Measurements from ENCODE around the gene MUL1. TPM values are rescaled to one million over a fixed set of nuclear protein-coding genes. Genes with fewer than 3 reads are reported as not detected.

Gene MUL1
- total and polyA plus RNA-seq, 2 of the 4 experiments (the other 2 are of a cell fraction), result 20.7 to 21.1 TPM

DNA sequence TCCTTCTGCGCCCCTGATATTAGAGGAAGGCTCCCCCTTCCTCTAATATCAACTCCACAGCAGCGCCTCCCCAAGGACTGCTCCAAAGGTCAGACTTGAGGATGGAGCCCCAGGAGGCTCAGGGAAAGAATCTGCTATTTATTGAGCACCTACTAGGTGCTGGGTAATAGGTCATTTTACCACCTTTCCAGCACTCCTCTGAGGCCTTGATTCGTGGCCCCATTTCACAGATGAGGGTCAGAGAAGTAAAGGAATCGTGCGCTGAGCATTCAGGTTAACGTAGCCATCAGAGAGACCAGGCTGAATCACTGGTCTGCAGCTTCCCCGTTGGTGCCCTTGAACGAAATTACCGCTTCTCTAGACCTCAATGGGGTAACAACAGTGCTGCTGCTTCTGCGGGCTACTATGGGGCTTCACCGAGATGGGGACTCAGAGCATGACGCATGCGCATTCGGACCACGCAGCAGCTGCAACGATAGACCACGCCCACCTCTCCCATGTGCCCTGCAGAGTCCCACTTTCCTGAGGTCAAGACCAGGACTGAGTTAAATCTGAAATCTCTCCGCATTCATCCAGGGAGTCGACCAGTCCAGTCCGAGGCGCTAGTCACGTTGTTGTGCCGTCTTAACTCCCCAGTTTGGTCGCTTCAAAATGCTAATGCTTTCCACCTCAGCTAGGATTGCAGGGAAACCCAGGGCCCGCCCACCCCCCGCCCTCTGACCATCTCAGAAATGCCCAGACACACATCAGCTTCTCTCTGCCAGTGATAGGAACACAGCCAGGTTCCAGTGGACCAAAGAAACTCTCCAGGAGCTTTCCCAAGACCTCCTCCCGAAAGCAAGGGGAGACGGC, 34.9 kb downstream of the MUL1 start (continued):
- no peak for TF ChIP-seq RAD21 (IDR thresholded peaks at IDR 0.05; ENCODE audit: low read length)
- TF ChIP-seq CEBPB (IDR thresholded peaks at IDR 0.05; ENCODE audit: low read depth, low read length), result no peak

DNA sequence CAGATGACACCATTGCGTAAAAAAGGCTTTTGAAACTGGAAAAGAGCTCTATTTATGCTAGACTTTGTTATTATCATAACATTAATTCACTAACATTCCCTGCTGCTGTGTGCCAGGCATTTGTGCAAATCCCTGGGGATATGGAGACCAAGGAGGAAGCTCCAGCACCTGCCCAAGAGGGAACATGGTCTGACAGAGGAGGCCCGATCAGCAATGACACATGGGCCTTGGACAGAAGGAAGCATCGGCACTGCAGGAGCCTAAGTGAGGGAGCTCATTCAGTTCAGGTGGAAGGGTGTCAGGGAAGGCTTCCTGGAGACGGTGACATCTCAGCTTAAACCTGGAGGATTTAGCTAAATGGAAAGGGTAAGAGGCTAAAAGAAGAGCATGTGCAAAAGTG, 35.8 kb downstream of the MUL1 start:
- no peak overlapping the region for H2BK120ac ChIP-seq (ENCODE audit: low read depth, low read length)
- TF ChIP-seq RAD21 (IDR thresholded peaks at IDR 0.05; ENCODE audit: low read length), result no peak
- TF ChIP-seq SMC3 (IDR thresholded peaks at IDR 0.05; ENCODE audit: low read depth, low read length), result no peak
- TF ChIP-seq, protein P1, sequence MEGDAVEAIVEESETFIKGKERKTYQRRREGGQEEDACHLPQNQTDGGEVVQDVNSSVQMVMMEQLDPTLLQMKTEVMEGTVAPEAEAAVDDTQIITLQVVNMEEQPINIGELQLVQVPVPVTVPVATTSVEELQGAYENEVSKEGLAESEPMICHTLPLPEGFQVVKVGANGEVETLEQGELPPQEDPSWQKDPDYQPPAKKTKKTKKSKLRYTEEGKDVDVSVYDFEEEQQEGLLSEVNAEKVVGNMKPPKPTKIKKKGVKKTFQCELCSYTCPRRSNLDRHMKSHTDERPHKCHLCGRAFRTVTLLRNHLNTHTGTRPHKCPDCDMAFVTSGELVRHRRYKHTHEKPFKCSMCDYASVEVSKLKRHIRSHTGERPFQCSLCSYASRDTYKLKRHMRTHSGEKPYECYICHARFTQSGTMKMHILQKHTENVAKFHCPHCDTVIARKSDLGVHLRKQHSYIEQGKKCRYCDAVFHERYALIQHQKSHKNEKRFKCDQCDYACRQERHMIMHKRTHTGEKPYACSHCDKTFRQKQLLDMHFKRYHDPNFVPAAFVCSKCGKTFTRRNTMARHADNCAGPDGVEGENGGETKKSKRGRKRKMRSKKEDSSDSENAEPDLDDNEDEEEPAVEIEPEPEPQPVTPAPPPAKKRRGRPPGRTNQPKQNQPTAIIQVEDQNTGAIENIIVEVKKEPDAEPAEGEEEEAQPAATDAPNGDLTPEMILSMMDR (conservative IDR thresholded peaks at IDR 0.05; ENCODE audit: low read depth, low read length), result no peak
- no peak for TF ChIP-seq MAZ (IDR thresholded peaks at IDR 0.05; ENCODE audit: borderline replicate concordance, low read depth, low read length)
- TF ChIP-seq CEBPB (IDR thresholded peaks at IDR 0.05; ENCODE audit: low read depth, low read length), result no peak

More for the DNA sequence above, 35.8 kb downstream of the MUL1 start:
- Histone ChIP-seq H2AK5ac (ENCODE audit: low read depth, low read length) (no peak overlapping the region), H3K27me3 (ENCODE audit: control insufficient read depth, insufficient read depth, low read length) (peaks cover 15% of the 10 kb centered on the region), H4K20me1 (ENCODE audit: insufficient read depth, low read length) (no peaks in the 10 kb centered on the region), H3K27ac (ENCODE audit: insufficient read depth, low read length) (no peak overlapping the region), H3K18ac (ENCODE audit: low read depth, low read length) (no peak overlapping the region), H3K9me3 (ENCODE audit: control insufficient read depth, insufficient read depth, low read length) (no peaks in the 10 kb centered on the region), H2AK9ac (replicated peaks; ENCODE audit: low read depth, low read length, poor library complexity) (no peak overlapping the region), H3K14ac (replicated peaks; ENCODE audit: low read depth, low read length) (no peak overlapping the region), H2BK15ac (ENCODE audit: low read depth, low read length) (no peak overlapping the region), H4K8ac (ENCODE audit: low read depth in 2 of 2, low read length in 2 of 2) (no peak overlapping the region), H3K36me3 (ENCODE audit: control insufficient read depth, insufficient read depth, low read length) (no peaks in the 10 kb centered on the region), H3K9ac (ENCODE audit: low read depth, low read length) (no peak overlapping the region), H3K4me2 (ENCODE audit: low read depth, low read length) (no peak overlapping the region), H3K4ac (ENCODE audit: low read depth, low read length) (0 out of 2 replicates have a peak overlapping the region, but pooled peaks have one; percentile 6), H3K56ac (ENCODE audit: extremely low read depth, insufficient read depth, low read length) (no peak overlapping the region), H3K9me1 (ENCODE audit: insufficient read depth, low read length) (peaks cover 9% of the 10 kb centered on the region), H3K79me1 (ENCODE audit: low read depth in 1 of 2, low read length in 2 of 2) (peaks cover under 1 to 10% of the 10 kb centered on the region in 2 experiments; a peak in 2 of 4 replicates), H3K23ac (ENCODE audit: low read depth, low read length) (no peak overlapping the region), H2BK20ac (ENCODE audit: low read depth, low read length) (no peak overlapping the region), H4K5ac (ENCODE audit: low read depth, low read length) (no peak overlapping the region), H3K4me3 (ENCODE audit: insufficient read depth, low read depth, low read length) (no peak overlapping the region), H4K91ac (ENCODE audit: insufficient read depth, low read depth, low read length) (no peak overlapping the region), H2AFZ (replicated peaks; ENCODE audit: low read length, poor library complexity) (no peak overlapping the region), H2BK5ac (ENCODE audit: low read depth, low read length, poor library complexity, severe bottlenecking) (no peak overlapping the region), H3K4me1 (ENCODE audit: control insufficient read depth, insufficient read depth, low read length) (peaks cover 3% of the 10 kb centered on the region; the same call in 1 of the 2 replicates)
- ATAC-seq (ENCODE audit: low read depth) (no peak), DNase-seq (no peak)
- POLR2A ChIA-PET (ENCODE audit: unreplicated experiment), result no interaction called here
- dilution Hi-C loops (cut with HindIII; ENCODE audit: low sequenced_read_pairs, unreplicated experiment) (no loop called here), in situ Hi-C loops (cut with MboI; ENCODE audit: low sequenced_read_pairs) (no loop called here), intact Hi-C loops (cut with micrococcal nuclease) (no loop called here)
- CTCF ChIA-PET, result no interaction called here
- WGBS, 2 experiments (ENCODE audit: extremely low coverage in 2 of 2, insufficient read length in 1 of 2), result 85% methylated on average over 3 of the region's 4 CpGs; no CpG with 5 or more reads in 1 of the 2 experiments
- no TSS peak for BruUV-seq (replicated peaks)

Data from IMR-90 (cell line).